Stimulated activated CD4-positive, alpha-beta T cell treated with anti-CD3 and anti-CD28 coated beads, Interleukin-1b, Interleukin-23, amount 100 ng/mL, for 1 hour (primary cell): Measurements from ENCODE around the gene ZSCAN1.
"Not testable (repeated sequence)": the region's sequence is repeated elsewhere in the genome, so short reads cannot be mapped to it uniquely, and the experiment has no call there.

Experiments used
- DNase-seq, 2 donors: peaks; one replicate each; pipeline ENCODE4 v3.0.0-alpha.2; 2020; ENCODE audit warnings: low read depth in 2 of 2

ZSCAN1 gene, protein sequence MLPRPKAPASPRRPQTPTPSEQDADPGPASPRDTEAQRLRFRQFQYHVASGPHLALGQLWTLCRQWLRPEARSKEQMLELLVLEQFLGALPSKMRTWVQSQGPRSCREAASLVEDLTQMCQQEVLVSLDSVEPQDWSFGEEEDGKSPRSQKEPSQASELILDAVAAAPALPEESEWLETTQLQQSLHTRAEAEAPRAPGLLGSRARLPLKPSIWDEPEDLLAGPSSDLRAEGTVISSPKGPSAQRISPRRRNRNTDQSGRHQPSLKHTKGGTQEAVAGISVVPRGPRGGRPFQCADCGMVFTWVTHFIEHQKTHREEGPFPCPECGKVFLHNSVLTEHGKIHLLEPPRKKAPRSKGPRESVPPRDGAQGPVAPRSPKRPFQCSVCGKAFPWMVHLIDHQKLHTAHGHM

DNA sequence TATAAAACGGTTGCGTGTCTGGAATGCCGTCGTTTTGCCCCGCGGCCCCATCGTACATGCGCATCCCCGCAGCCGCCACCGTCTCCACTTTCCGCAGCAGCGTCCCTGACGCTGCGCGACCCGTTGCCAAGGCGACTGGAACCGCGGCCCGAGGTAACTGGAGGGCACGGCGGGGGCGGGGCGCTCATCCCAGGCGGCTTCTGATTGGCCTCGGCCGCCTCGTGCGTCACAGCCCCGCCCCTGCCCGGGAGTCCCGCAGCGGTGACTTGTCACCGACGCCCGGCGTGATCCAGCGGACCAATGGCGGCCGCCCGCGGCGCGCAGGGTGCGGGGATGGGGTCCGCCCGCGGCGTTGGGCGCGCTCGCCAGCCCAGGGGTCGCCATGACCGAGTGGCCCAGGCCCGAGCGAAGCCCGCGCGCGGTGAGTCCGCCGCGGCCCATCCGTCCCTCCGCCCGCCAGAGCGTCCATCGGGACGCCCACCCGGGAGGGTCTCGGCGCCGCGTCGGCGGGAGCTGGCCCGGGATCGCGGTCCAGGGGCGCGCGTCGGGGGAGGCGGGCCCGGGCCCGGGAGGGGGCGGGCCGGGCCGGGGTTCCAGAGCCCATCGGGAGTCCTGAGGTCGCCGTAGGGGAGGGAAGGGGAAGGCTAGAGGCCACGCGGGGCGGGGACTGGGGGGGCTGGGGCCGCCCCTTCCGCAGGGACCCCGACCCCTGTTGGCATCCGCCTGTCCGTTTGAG, at the start of gene ZSCAN1:
Gene ZSCAN1, plus strand, starts transcription at position 285 of the 736 bp plus-strand sequence. CDS start 3,812 bp downstream, outside the sequence.
- peak in 1 of 2 donors; percentile 1 for DNase-seq

DNA sequence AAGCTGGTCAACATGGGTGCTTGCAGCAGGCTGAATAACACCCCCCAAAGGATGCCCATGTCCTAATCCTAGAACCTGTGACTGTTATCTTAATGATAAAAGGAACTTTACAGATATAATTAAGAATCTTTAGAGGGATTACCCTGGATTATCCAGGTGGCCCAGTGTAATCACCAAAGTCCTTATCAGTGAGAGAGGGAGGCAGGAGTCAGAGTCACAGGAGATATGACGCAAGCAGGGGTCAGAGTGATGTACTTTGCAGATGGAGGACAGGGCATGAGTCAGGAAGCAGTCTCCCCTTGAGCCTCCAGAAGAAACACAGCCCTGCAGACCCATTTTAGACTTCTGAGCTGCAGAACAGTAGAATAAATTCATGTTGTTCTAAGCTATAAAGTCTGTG, 41.0 kb upstream of the ZSCAN1 start:
- no peak for DNase-seq

DNA sequence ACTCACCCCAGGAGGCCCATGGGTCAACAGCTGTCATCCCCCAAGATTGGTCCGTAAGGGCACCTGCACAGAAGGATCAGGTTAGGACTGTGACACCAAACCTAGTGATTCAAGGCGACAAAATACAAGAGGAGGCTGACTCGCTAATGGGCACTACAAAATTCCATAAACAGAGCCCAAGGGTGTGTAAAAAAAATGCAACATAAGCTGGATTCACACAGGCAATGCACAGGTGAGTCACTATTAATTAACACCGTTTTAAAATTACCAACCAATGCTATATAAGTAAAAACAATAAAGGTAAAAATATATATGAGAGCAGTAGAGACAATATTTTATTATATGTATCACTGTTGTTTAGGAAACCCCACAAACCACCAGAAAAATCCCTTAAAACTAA, 33.1 kb upstream of the ZSCAN1 start:
- DNase-seq, result no peak

DNA sequence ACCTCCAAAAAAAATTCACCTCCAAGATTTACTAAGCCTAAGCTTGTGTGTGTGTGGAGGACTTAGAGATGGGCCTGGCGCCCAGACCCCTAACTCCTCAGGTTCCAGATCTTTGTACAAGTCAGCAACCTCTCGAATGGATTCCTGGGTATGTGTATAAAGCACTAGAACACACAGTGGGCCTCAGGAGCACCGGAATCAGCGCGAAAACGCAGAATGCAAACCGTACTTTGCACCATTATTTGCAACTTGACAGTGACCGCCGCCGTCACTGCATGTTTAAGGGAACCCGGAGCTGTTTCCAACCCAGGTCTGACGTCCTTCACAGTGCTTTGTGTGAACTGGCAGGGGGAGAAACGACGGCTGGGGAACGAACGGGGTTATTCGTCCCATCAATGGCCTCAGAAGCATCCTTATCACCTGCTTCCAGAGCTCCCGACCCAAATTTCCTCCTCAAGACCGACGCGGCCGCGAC, 31.9 kb upstream of the ZSCAN1 start:
- no peak for DNase-seq

DNA sequence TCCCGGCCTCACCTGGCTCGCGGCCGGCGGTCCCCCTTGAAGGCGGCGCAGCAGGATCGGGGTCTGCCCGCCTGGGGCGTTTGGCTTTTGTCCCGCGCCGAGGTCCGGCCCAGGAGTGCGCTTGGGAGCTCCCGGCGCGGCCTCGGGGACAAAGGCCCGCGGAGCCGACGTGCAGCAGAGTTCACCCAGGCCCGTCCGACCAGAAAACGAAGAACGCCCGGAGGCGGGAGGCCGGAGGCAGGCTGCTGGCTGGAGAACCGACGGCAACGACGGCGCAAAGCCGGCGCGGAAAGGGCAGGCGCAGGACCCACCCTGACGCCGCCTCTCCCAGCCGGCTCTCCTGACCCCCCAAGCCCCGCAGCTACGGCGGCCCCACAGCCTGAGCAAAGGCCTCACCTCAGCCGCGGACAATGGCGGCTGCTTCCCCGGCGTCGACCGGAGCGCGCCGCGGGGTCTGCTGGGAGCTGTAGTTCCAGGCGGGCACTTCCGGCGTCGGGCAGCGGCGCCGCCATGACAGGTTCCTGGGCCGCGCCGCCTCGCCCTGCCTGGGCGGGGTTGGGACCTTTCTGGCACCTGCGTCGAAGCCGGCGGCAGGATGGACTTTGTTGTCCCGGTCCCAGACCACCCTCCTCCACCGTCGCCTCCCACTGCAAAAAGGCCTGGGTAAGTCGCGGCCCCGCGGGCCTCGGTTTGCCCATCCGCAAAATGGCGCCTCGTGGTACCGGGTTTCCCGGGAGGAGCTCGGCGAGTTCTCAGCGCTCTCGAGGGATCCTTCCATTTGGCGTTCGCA, 31.2 kb upstream of the ZSCAN1 start, which contains the start of gene ZNF606:
Gene ZNF606, minus strand, starts transcription at position 437 of the 790 bp plus-strand sequence. CDS start 1,501 bp downstream, outside the sequence.
- peak; percentile 51 to 63 for DNase-seq

DNA sequence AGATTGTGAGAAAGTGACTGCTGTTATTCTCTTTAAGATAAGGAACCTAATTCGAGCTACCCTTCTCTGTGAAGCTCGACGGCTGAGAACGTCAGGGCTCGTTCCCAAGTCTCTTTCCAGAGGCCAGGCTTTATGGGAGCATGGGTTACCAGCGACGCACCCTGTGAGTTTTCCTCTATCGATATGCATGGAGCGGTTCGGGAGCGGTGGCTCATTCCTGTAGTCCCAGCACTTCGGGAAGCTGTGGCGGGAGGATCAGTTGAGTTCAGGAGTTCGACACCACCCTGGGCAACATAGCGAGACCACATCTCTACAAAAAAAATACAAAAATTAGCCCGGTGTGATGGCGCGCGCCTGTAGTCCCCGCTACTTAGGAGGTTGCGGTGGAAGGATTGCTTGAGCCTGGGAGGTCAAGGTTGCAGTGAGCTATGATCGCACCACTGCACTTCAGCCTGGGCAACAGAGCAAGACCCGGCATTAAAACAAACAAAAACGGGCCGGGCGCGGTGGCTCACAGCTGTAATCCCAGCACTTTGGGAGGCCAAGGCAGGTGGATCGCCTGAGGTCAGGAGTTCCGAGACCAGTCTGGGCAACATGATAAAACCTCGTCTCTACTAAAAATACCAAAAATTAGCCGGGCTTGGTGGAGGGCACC, 30.5 kb upstream of the ZSCAN1 start:
- DNase-seq, result no peak

DNA sequence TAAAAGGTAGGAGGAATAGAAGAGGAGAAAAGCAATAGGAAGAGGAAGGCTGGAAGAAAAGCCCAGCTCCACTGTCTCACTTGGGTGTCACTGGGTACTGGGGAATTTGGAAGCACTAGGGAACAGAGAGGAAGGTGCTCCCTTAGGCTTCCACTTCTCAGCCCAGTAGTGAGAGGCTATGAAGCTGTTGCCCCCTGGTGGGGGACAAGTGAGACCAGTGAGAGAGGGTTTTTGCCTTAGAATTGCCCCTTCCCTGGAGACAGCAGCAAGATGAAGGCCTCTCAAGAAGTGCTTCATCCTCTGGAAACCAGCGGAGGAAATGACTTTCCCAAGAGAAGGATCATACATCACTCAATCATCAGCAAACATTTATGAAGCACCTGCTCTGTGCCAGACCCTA, 26.5 kb upstream of the ZSCAN1 start:
- no peak for DNase-seq

DNA sequence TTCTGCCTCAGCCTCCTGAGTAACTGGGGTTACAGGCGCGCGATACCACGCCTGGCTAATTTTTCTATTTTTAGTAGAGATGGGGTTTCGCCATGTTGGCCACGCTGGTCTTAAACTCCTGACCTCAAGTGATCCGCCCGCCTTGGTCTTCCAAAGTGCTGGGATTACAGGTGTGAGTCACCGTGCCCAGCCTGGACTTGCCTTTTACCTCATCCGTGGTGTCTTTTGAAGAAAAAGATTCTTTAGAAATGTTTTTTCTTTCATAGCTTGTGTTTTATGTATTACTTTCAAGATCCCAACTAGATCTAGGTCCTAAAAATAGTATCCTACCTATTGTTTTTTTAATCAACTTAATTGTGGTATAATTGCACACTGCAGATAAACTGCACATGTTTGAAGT, 24.9 kb upstream of the ZSCAN1 start:
- DNase-seq, result not testable (repeated sequence)

DNA sequence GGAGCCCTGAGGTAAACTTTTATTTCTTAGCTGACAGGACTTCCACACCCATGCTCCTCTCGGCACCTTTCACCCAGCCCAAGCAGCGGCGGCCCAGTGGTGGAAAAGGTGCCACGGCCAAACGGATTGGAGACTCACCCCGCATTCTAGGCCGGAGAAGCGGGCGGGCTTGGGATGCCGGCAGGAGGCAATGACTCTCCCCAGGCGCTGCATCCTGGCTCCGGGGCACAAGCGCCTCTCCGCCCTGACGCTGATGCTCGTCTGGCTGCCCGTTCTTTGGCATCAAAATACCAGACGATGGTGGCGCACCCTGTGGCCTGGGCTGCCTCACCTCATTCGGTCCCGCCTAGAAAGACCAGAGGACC, 24.5 kb upstream of the ZSCAN1 start:
- DNase-seq, result no peak

DNA sequence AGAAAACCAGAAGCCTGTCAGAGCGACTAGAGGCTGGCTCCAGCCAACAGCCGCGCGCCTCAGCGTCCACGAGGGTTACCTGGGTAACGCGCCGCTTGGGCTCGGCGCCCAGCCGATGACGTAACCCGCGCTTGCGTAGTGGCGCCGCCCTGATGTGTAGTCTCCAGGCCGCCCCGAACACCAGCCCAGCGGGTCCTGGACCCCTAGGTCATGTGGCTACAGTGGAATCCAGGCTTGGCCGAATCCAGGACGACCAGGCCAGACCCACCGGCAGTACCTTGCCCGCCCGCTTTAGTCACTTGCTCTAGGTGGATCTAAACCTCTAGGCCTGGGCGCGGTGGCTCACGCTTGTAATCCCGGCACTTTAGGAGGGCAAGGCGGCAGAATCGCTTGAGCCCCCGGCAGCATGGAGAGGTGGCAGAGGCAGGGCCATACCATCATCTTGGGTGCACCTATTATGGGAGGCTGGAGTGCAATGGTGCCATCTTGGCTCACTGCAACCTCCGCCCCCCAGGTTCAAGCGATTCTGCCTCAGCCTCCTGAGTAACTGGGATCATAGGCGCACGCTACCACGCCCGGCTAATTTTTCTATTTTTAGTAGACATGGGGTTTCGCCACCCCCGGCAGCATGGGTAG, 24.0 kb upstream of the ZSCAN1 start:
- DNase-seq, result no peak

DNA sequence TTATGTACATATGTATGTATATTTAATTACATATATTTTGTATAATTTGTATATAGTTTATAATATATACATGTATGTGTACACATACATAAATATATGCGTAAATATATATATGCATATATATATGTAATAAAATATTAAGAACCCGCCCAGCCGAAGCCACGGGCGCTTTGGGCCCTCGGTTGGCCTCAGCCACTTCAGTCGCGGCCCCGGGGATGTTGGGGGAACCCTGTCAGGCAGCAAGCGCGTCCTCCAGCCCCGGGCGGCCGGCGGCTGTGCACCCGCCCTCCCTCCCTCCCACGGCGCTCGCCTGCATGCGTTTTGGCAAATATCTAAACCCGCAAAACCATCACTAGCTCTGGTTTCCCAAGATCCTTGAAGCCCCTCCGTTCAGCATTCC, 23.3 kb upstream of the ZSCAN1 start:
- DNase-seq, result no peak

DNA sequence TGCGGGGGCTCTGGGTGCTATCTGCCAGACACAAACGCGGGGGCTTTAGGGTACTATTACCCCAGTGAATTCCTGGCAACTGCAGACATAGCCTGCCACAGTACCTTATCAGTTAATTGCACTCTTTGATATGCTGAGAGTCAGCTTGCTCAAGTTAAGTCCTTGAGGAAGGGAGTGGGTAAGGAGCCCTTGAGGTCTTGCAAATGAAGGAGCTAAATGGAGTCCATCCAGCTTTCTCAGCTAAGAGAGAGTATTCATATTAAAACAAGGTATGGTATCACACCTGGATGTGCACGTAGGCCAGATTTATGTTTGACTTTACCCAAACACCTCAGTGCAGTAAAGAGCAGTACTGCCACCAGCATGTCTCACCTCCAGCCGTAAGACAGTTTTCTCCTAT, 19.7 kb upstream of the ZSCAN1 start:
- no peak for DNase-seq

DNA sequence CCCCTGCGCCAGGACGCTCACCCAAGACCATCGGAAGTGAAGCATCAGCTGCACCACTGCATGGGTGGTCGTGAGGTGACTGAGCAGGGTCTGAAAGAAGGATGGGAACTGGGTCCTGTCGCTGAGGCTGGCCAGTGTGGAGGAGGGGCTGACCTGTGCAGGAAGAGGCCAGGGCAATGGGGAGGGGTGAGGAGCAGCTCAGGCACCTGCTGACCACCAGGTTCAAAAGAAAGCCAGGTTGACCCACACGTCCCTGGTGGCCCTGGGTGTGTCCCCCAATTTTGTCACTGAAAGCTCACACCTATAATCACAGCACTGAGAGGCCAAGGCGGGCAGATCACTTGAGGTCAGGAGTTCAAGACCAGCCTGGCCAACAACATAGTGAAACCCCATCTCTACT, 13.7 kb upstream of the ZSCAN1 start:
- no peak for DNase-seq

DNA sequence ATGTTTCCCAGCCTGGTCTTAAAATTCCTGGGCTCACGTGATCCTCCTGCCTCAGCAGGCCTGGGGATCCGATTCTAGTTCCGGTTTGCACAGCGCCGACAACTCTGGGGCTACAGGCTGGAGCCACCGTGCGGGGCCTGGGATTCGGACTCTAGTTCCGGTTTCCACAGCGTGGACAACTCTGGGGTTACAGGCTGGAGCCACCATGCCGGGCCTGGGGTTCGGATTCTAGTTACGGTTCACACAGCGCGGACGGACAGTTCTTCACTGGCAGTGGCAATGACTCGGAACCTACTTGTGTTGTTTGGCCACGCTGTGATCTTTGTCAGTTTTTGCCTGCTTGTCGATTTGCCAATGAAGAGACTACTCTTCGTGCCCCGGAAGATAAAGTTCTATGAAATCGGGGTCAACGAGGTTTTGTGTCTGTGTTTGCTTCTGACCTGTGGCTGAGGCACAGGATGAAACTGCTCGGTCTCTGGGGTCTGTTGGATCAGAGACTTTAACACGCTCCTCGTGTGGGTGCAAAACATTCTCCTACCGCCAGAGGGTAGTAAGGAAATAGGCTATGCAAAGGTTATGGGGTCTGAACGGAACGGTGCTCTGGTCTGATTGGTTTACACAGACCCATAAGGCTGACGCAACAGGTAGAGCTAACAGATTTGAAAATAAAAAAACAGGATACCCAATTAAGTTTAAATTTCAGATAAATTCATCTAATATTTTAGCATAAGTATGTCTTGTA, 12.1 kb upstream of the ZSCAN1 start:
- no peak for DNase-seq

DNA sequence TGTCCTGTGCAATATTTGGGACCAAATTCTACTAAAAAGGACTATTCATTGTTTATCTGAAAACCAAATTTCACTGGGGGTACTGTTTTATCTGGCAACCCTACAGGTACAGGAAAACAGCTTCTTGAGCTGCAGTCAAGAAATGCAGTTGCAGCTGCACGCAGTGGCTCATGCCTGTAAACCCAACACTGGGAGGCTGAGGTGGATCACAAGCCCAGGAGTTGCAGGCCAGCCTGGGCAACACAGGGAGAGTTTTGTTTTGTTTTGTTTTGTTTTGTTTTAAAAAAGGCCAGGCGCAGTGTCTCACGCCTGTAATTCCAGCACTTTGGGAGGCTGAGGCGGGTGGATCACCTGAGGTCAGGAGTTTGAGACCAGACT, 11.6 kb upstream of the ZSCAN1 start:
- no peak for DNase-seq

DNA sequence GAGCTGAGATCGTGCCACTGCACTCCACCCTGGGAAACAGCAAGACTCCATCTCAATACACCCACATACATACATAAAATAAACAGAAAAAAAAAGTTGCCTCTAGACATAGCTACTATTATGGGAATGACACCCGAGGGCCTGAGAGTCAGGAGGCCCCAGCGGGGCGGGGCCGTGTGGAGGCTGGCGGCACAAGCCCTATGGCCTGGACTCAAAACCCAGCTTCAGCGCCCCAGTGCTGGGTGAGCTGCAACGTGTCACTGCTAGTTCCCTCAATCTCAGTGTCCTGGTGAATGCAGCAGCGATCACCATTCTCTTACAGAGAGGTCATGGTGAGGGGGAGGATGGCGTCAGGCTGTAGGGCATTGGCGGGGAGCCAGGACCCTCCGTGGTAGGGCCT, 9.2 kb upstream of the ZSCAN1 start:
- no peak for DNase-seq

DNA sequence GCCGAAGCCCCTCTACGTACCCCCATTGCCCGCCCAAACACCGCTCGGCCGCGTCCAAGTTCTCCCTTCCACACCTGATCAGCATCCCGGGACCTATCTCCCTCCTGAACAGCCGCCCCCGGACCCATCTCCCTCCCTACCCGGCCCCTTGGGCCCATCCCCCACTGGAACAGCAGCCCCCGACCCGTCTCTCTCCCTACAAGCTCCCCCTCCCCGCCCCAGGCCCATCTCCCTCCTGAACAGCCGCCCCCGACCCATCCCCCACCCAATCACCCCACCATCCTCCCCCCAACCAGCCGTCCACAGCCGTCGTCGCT, 610 bp downstream of the ZSCAN1 start:
- DNase-seq, result no peak

DNA sequence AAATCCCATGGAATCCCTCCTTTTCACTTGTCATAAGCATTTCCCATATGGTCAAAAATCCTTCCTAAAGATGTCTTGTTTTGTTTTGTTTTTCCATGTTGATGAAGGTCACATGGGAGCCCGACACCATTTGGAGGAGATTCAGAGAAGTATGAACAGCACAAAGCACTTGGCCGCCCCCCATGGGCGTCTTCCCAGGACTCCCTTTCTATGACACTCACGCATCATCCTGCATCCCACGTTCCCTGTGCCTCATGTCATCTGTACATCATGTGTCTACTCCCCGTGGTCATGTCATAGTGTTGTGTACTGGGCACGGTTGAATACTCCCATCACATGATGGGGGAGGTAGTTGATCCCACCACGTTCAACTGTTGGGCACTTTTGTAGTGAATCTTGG, 2.0 kb downstream of the ZSCAN1 start:
- no peak for DNase-seq

DNA sequence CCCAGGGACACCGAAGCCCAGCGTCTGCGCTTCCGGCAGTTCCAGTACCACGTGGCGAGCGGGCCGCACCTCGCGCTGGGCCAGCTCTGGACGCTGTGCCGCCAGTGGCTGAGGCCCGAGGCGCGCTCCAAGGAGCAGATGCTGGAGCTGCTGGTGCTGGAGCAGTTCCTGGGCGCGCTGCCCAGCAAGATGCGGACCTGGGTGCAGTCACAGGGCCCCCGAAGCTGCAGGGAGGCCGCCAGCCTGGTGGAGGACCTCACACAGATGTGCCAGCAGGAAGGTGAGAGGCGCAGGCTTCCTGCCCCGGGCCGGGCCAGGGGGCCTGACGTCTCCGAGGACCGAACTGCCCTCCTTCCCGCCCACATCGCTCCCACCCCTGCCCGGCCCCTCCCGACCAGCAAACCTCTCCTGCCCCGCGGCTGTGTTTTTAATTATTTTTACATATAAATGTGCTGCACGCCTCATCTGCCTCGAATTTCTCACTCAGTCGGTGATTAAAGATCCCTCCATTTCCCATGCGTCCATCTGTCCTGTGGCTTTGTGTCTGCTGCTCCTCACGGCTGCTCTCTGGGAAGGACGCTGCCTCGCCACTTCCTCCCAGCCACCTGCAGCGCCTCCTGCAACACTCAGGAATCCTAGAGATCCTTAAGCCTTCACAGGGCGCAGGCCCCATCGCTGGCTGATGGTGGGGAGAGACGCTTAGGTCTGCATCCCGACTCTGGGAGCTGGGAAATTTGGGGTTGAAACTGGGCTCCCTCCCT, 4.3 kb downstream of the ZSCAN1 start:
- DNase-seq, result no peak

DNA sequence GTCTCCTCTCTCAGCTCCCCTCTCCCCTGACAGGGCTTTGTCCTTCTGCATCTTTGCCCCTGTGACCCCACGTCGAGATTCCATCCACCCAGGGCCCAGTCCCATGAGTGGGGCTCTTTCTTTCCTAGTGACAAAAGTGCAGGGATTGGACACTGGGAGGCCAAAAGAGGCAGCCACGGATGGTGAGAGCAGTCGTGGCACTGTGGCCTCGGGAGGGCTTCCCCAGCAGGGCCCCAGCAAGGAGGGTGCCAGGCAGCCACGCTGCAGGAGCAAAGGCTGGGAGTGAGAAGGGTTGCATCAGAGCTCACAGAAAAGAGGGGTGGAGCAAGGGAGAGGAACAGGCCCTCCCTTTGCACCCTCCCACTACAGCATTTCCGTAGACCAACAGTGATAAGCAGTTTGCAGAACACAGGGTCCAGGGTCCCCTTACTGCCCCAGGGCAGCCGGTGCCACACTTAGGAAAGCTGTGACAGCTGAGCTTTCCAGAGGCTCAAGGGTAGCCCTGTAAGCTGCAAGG, 4.9 kb downstream of the ZSCAN1 start:
- no peak for DNase-seq
